Placental pericyte (primary cell): Measurements from ENCODE around the gene NBR1. TPM values are rescaled to one million over a fixed set of nuclear protein-coding genes. Genes with fewer than 3 reads are reported as not detected.

Source experiments
- small RNA-seq: library from RNA; depleted of rRNA; stranded (forward); fragments of <200 nt; gene quantifications from one replicate; pipeline ENCODE3, GENCODE V24; 2012; ENCODE audit warnings: low replicate concordance
- total RNA-seq: library from RNA; depleted of rRNA; stranded (reverse); fragments of >200 nt; gene quantifications from 2 replicates; pipeline ENCODE4 v1.2.3, GENCODE V29; 2012

Gene NBR1
- total RNA-seq, result 95.2 and 109 TPM in 2 replicates

GRCh38 chr17:43170766-43171585, at the start of gene NBR1:
TSS of gene NBR1 (plus strand) at chr17:43171214. CDS start at chr17:43175800, 4,586 bp downstream.

DNA sequence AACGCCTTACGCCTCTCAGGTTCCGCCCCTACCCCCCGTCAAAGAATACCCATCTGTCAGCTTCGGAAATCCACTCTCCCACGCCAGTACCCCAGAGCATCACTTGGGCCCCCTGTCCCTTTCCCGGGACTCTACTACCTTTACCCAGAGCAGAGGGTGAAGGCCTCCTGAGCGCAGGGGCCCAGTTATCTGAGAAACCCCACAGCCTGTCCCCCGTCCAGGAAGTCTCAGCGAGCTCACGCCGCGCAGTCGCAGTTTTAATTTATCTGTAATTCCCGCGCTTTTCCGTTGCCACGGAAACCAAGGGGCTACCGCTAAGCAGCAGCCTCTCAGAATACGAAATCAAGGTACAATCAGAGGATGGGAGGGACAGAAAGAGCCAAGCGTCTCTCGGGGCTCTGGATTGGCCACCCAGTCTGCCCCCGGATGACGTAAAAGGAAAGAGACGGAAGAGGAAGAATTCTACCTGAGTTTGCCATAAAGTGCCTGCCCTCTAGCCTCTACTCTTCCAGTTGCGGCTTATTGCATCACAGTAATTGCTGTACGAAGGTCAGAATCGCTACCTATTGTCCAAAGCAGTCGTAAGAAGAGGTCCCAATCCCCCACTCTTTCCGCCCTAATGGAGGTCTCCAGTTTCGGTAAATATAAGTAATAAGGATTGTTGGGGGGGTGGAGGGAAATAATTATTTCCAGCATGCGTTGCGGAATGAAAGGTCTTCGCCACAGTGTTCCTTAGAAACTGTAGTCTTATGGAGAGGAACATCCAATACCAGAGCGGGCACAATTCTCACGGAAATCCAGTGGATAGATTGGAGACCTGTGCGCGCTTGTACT, 45.7 kb upstream of the NBR1 start, which contains the start of gene BRCA1:
Gene BRCA1 (minus strand): TSS at position 232 of the 834 bp plus-strand sequence. CDS start 1,268 bp downstream, outside the sequence.

GRCh38 chr17:43211480-43212402, 40.7 kb downstream of the NBR1 start, which contains the start of gene TMEM106A:
TSS of gene TMEM106A (plus strand) at chr17:43211875. CDS start at chr17:43213042, 1,167 bp downstream.

GRCh38 chr17:43228020-43228782, 57.2 kb downstream of the NBR1 start, which contains the start of gene CCDC200:
TSS of gene CCDC200 (minus strand) at chr17:43228623. CDS start at chr17:43228554, 69 bp downstream.

GRCh38 chr17:43233877-43234276, 62.9 kb downstream of the NBR1 start, which contains the start of gene RNU2-1:
TSS of gene RNU2-1 (minus strand) at chr17:43233977.

Small RNAs within 50 kb of the gene (small RNA-seq; reads per million reads assigned to genes)
- gene AC060780.2 (not detected), gene AC060780.3 (not detected), gene AC135721.1 (not detected), gene RF00004 (not detected), gene RNU2-1 (not detected)

Other genes with a start within 250 kb of the NBR1 start
- gene AARSD1, start 206.8 kb upstream of the NBR1 start, total RNA-seq, result 16.0 and 17.3 TPM in 2 replicates
- 0.66 and 1.9 TPM in 2 replicates for gene PTGES3L, start 191.1 kb upstream of the NBR1 start, total RNA-seq
- gene RUNDC1, start 190.6 kb upstream of the NBR1 start, total RNA-seq, result 10.7 and 12.0 TPM in 2 replicates
- gene RPL27, start 172.8 kb upstream of the NBR1 start, total RNA-seq, result 633 and 1,027 TPM in 2 replicates
- 21.8 and 23.9 TPM in 2 replicates for gene IFI35, start 164.4 kb upstream of the NBR1 start, total RNA-seq
- 314 and 543 TPM in 2 replicates for gene VAT1, start 148.8 kb upstream of the NBR1 start, total RNA-seq
- gene RND2, start 146.0 kb upstream of the NBR1 start, total RNA-seq, result under 0.01 and 0.88 TPM in 2 replicates
- gene BRCA1, start 45.9 kb upstream of the NBR1 start, total RNA-seq, result 4.2 and 34.9 TPM in 2 replicates
- gene TMEM106A, start 40.7 kb downstream of the NBR1 start, total RNA-seq, result 9.8 and 11.7 TPM in 2 replicates
- gene CCDC200, start 57.4 kb downstream of the NBR1 start, total RNA-seq, result not detected in 2 replicates
- gene RNU2-1, start 62.8 kb downstream of the NBR1 start, total RNA-seq, result not detected in 2 replicates
- gene ARL4D, start 227.8 kb downstream of the NBR1 start, total RNA-seq, result 6.0 and 16.6 TPM in 2 replicates